Testis (tissue), 3 donors: ENCODE data around the gene ARHGEF10L. TPM values are rescaled to one million over a fixed set of nuclear protein-coding genes. Genes with fewer than 3 reads are reported as not detected.

Experiments
- DNase-seq: peaks from one replicate; pipeline ENCODE4 v3.0.0-alpha.2; 2019
- H3K27ac ChIP-seq, 2 donors: fragments of 200-600 bp; sonication (generic); one replicate each; pipeline ENCODE4 v1.5.1; 2019
- H3K27me3 ChIP-seq: fragments of 200-600 bp; sonication (generic); one replicate; pipeline ENCODE4 v1.5.1; 2019
- H3K36me3 ChIP-seq: fragments of 200-600 bp; sonication (generic); one replicate; pipeline ENCODE4 v1.5.1; 2017; ENCODE audit warnings: low read depth; ENCODE audit errors: missing control alignments
- H3K4me1 ChIP-seq: fragments of 200-600 bp; sonication (generic); one replicate; pipeline ENCODE4 v1.5.1; 2019
- H3K4me3 ChIP-seq, 2 donors: fragments of 200-600 bp; sonication (generic); one replicate each; pipeline ENCODE4 v1.5.1; 2017 to 2019
- H3K9me3 ChIP-seq: fragments of 200-600 bp; sonication (generic); one replicate; pipeline ENCODE4 v1.5.1; 2017
- POLR2A ChIP-seq: fragments of 450-650 bp; IDR thresholded peaks from one replicate; pipeline ENCODE4 v1.6.1; 2017; ENCODE audit warnings: antibody characterized with exemption, mild to moderate bottlenecking, moderate library complexity
- whole genome bisulfite sequencing, 2 donors: methylation state at CpG; one replicate each; pipeline ENCODE4 v1.1.5; 2018; 5-methylcytosine and 5-hydroxymethylcytosine counted together
- intact Hi-C: fragments of 100-400 bp; cut with DNase I; formaldehyde crosslinking; loops from one replicate; pipeline ENCODE4 v1.15.1; 2023; ENCODE audit warnings: low total_unique reads
- polyA plus RNA-seq: library from polyadenylated mRNA; stranded (reverse); fragments of 350-450 nt; fragmentation: Illumina TruSeq; extraction: RNeasy Lipid Tissue Mini Kit (QIAGEN cat#74804); gene quantifications from one replicate; pipeline ENCODE4 v1.2.3, GENCODE V29; 2014; ENCODE audit warnings: low read depth, low replicate concordance; ENCODE audit not compliant: insufficient read depth
- total RNA-seq, 2 donors: library from RNA; depleted of rRNA; stranded (reverse); fragments of >200 nt; gene quantifications; one replicate each; pipeline ENCODE4 v1.2.3, GENCODE V29; 2016
- TF ChIP-seq, protein P1 (sequence below), 3 experiments: fragments of 450-650 bp in 2 of 3; fragments of 200-600 bp in 1 of 3; sonication (generic) in 1 of 3; IDR thresholded peaks; one replicate each; pipeline ENCODE4 v1.5.1; 2016 to 2019; ENCODE audit warnings: antibody characterized with exemption in 3 of 3, mild to moderate bottlenecking in 2 of 3, moderate library complexity in 1 of 3

ARHGEF10L gene
- total and polyA plus RNA-seq, 3 donors from 2014 or later = 13.5 to 20.3 (median 18.4) TPM

DNA sequence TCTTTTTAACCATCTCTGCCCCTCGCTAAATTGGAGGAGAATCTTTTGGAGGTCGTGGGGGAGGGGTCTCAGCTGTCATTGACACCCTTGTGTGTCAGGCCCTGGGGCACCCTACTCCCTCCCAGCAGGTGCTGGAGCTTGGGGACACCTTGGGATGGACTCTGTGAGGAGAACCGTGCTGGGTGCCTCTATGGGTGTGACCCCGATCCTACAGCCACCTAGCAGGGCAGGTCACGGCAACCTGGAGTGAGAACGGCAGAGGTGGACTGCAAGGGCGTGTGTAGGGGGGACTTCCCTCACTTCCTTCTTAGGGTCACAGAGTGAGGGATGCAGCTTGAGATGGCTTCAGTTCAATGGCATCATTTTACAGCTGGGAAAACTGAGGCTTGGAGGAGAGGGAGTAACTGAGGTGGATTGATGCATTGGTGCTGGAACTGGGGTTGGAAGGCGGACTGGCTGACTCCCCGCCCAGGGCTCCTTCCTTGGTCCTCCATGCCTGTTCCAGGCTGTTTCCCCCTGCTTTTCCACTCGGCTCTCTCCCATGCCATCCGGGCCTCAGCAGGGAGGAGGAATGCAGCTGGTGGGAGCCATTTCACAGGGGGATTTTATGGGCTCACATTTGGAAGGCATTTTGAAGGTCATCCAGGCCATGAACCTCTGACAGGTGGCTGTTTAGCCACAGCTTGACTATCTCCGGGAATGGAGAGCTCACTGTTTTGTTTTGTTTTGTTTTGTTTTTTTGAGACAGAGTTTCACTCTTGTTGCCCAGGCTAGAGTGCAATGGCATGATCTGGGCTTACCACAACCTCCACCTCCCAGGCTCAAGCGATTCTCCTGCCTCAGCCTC is 18.8 kb upstream of the ARHGEF10L start:
- Histone ChIP-seq H3K4me3 (no peak overlapping the region), H3K4me1 (peaks cover 5% of the 10 kb centered on the region), H3K9me3 (no peaks in the 10 kb centered on the region), H3K36me3 (no peaks in the 10 kb centered on the region), H3K27me3 (no peaks in the 10 kb centered on the region), H3K27ac (no peak overlapping the region)
- TF ChIP-seq POLR2A = no peak
- TF ChIP-seq, protein P1, sequence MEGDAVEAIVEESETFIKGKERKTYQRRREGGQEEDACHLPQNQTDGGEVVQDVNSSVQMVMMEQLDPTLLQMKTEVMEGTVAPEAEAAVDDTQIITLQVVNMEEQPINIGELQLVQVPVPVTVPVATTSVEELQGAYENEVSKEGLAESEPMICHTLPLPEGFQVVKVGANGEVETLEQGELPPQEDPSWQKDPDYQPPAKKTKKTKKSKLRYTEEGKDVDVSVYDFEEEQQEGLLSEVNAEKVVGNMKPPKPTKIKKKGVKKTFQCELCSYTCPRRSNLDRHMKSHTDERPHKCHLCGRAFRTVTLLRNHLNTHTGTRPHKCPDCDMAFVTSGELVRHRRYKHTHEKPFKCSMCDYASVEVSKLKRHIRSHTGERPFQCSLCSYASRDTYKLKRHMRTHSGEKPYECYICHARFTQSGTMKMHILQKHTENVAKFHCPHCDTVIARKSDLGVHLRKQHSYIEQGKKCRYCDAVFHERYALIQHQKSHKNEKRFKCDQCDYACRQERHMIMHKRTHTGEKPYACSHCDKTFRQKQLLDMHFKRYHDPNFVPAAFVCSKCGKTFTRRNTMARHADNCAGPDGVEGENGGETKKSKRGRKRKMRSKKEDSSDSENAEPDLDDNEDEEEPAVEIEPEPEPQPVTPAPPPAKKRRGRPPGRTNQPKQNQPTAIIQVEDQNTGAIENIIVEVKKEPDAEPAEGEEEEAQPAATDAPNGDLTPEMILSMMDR (IDR thresholded peaks at IDR 0.05) = no peak
- DNase-seq = no peak
- intact Hi-C loops = no loop called here
- 79 to 85% methylated on average over 11 to 13 of the region's 13 CpGs for WGBS, 2 donors

GRCh38 chr1:17521946-17522612 is 17.4 kb upstream of the ARHGEF10L start:
- WGBS, 2 donors = 67 to 83% methylated on average over 11 to 19 of the region's 19 CpGs

DNA sequence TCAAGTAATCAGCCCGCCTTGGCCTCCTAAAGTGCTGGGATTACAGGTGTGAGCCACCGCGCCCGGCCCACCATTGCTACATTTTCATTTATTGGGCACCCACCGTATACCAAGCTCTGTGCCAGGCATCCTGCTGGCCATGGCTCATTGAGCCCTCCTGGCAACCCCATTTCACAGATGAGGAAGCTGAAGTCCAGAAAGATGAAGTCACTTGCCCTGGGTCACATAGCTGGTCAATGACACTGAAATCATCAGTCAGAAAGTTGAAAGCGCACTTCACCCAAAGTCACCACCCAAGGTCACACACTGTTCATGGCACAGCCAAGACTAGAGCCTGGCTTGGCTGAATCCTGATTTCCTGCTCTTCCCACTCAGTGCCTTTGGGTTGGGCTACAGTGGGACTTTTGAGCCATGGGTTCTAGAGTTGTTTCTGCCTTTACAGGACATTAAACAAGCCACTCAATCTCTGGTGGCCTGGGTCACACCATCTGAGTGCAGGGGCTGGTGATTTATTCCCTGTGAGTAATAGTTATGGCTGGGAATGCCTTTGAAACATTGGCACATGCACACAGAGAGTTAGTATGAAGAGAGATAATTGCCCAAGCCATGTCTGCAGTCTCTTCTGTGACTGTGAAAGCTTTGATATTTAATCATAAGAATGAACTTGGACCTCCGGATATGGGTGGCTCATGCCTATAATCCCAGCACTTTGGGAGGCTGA is 16.0 kb upstream of the ARHGEF10L start:
- Histone ChIP-seq H3K36me3 (no peaks in the 10 kb centered on the region), H3K4me1 (peaks cover 7% of the 10 kb centered on the region), H3K9me3 (no peaks in the 10 kb centered on the region), H3K27ac (no peak overlapping the region), H3K4me3 (no peak overlapping the region), H3K27me3 (no peaks in the 10 kb centered on the region)
- WGBS, 2 donors = 94 to 95% methylated on average over 7 of the region's 7 CpGs
- intact Hi-C loops = no loop called here
- no peak for DNase-seq
- TF ChIP-seq, protein P1 (IDR thresholded peaks at IDR 0.05) = no peak
- no peak for TF ChIP-seq POLR2A

More at GRCh38 chr1:17521946-17522612, 17.4 kb upstream of the ARHGEF10L start:
- Histone ChIP-seq H3K36me3 (no peaks in the 10 kb centered on the region), H3K27me3 (no peaks in the 10 kb centered on the region), H3K9me3 (no peaks in the 10 kb centered on the region), H3K27ac (no peak overlapping the region), H3K4me3 (no peak overlapping the region), H3K4me1 (peaks cover under 1% of the 10 kb centered on the region)
- TF ChIP-seq, protein P1 (IDR thresholded peaks at IDR 0.05) = no peak
- TF ChIP-seq POLR2A = no peak
- DNase-seq = no peak
- intact Hi-C loops = no loop called here

DNA sequence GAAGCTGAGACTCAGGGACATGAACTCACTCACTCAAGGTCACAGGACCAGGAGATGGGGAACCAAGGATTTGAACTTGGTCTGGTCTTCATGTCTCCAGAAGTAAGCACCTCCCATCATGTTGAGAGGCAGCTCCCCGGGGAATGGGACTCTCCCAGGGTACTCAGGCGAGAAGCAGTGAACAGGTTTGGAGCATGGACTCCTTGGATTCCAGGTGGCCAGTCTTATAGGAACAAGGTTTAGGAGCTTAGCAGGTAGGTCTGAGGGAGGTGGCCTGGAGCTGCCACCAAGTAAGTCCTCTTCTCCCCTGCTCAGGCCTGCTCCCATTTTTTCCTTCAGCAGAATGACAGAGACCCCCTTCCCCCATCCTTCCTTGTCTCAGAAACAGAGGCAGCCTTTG is 14.9 kb upstream of the ARHGEF10L start:
- no peaks in the 10 kb centered on the region for H3K36me3 ChIP-seq
- 83 to 94% methylated on average over 2 of the region's 2 CpGs for WGBS, 2 donors
- peaks cover 7% of the 10 kb centered on the region for H3K4me1 ChIP-seq
- H3K4me3 ChIP-seq = no peak overlapping the region
- no peaks in the 10 kb centered on the region for H3K9me3 ChIP-seq
- H3K27me3 ChIP-seq = no peaks in the 10 kb centered on the region
- no peak for DNase-seq
- no peak for TF ChIP-seq POLR2A
- TF ChIP-seq, protein P1 (IDR thresholded peaks at IDR 0.05) = no peak
- intact Hi-C loops = no loop called here
- no peak overlapping the region for H3K27ac ChIP-seq
